ENCODE results near the gene LASP1NB.

DNA sequence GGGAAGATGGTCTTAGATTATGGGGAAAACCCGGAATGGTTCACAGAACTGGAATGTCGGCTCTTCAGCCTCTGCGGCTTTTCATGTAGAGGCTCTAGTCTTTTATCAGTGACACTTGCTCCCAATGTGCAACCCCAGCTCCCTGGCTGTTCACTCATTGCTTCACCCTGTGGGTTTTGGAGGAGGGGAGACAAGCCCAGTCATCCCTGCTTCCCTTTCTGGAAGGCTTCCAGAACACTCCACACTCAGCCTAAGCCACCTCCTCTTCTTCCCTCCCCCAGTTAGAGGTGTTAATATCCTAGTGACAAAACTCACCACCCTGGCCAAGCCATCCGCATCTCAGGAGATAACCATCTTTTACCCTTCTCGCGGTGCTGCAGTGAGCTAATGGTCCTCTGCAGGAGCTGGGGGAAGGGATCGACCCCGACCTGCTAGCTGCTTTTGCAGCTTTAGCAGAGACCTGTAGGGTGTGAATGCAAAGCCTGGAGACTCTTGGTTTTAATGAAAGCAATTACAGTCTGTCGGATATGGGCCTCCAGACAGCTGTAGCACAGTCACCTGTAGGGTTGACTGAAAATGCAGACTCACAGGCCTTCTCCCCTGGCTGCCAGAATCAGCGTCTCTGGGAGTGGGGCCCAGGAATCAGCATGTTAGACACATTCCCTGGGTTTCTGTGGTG is 24.3 kb upstream of the LASP1NB start:
- no peak for TF ChIP-seq POLR2A (IDR thresholded peaks at IDR 0.05)
- TF ChIP-seq, protein P1, sequence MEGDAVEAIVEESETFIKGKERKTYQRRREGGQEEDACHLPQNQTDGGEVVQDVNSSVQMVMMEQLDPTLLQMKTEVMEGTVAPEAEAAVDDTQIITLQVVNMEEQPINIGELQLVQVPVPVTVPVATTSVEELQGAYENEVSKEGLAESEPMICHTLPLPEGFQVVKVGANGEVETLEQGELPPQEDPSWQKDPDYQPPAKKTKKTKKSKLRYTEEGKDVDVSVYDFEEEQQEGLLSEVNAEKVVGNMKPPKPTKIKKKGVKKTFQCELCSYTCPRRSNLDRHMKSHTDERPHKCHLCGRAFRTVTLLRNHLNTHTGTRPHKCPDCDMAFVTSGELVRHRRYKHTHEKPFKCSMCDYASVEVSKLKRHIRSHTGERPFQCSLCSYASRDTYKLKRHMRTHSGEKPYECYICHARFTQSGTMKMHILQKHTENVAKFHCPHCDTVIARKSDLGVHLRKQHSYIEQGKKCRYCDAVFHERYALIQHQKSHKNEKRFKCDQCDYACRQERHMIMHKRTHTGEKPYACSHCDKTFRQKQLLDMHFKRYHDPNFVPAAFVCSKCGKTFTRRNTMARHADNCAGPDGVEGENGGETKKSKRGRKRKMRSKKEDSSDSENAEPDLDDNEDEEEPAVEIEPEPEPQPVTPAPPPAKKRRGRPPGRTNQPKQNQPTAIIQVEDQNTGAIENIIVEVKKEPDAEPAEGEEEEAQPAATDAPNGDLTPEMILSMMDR (IDR thresholded peaks at IDR 0.05): no peak

All from right lobe of liver (tissue), 4 donors.